CD4-positive, alpha-beta T cell (primary cell): ENCODE data around the gene SHH. TPM values are rescaled to one million over a fixed set of nuclear protein-coding genes. Genes with fewer than 3 reads are reported as not detected.

ENCODE experiments used
- ATAC-seq: fragments of 200-7000 bp; cut with Tn5 transposase; one replicate; pipeline ENCODE4 v1.10.0; 2022; ENCODE audit warnings: mild to moderate bottlenecking; ENCODE audit not compliant: poor library complexity
- CTCF ChIA-PET: fragments of 350-600 bp; sonication (Branson Sonifier 250); formaldehyde crosslinking; loops from one replicate; lab custom pipeline; 2021; ENCODE audit warnings: antibody characterized with exemption, inconsistent platforms; lab: Charles Lee
- POLR2A ChIA-PET: fragments of 350-600 bp; sonication (Branson Sonifier 250); formaldehyde crosslinking; loops from one replicate; lab custom pipeline; 2021; ENCODE audit warnings: antibody characterized with exemption, inconsistent platforms; lab: Charles Lee
- DNase-seq, 14 experiments: peaks; one replicate each; pipeline ENCODE4 v3.0.0-alpha.2; 2013 to 2020; ENCODE audit warnings: mixed read lengths in 2 of 14
- H3K27ac ChIP-seq, 2 donors: one replicate each; pipeline versions ENCODE4 v1.5.1 to v1.7.0; 2013; ENCODE audit warnings: low read length in 2 of 2, low read depth in 1 of 2, mild to moderate bottlenecking in 1 of 2
- H3K27me3 ChIP-seq, 2 experiments: 1 replicate in 1 of 2; 2 replicates in 1 of 2; pipeline versions ENCODE4 v1.6.1 to v1.7.0; 2013; ENCODE audit warnings: low read length in 2 of 2, control low read depth in 1 of 2, mild to moderate bottlenecking in 1 of 2, moderate library complexity in 1 of 2; ENCODE audit not compliant: insufficient read depth in 2 of 2, control insufficient read depth in 1 of 2
- H3K36me3 ChIP-seq: one replicate; pipeline ENCODE4 v1.6.1; 2013; ENCODE audit warnings: low read length, control low read depth; ENCODE audit not compliant: insufficient read depth
- H3K4me1 ChIP-seq: one replicate; pipeline ENCODE4 v1.6.1; 2013; ENCODE audit warnings: low read length, control low read depth; ENCODE audit not compliant: insufficient read depth
- H3K4me3 ChIP-seq: one replicate; pipeline ENCODE4 v1.5.1; 2013; ENCODE audit warnings: mild to moderate bottlenecking, low read length, moderate library complexity
- H3K9me3 ChIP-seq, 2 experiments: 1 replicate in 1 of 2; 2 replicates in 1 of 2; pipeline versions ENCODE4 v1.6.1 to v1.7.0; 2013; ENCODE audit warnings: low read length in 2 of 2, mild to moderate bottlenecking in 2 of 2, control low read depth in 1 of 2, moderate library complexity in 1 of 2; ENCODE audit not compliant: control insufficient read depth in 1 of 2, insufficient read depth in 1 of 2
- H3K27ac Mint-ChIP-seq: one replicate; pipeline ENCODE4 v1.8.0; 2020; ENCODE audit warnings: mixed read lengths
- H3K27me3 Mint-ChIP-seq: one replicate; pipeline ENCODE4 v1.8.0; 2021; ENCODE audit warnings: mixed read lengths
- H3K36me3 Mint-ChIP-seq: one replicate; pipeline ENCODE4 v1.8.0; 2021; ENCODE audit warnings: low read depth, mixed read lengths
- H3K4me1 Mint-ChIP-seq: one replicate; pipeline ENCODE4 v1.8.0; 2021; ENCODE audit warnings: low read depth, mixed read lengths
- H3K4me3 Mint-ChIP-seq: one replicate; pipeline ENCODE4 v1.8.0; 2020; ENCODE audit warnings: mild to moderate bottlenecking, mixed read lengths
- H3K9me3 Mint-ChIP-seq: one replicate; pipeline ENCODE4 v1.8.0; 2020; ENCODE audit warnings: mixed read lengths
- intact Hi-C, 2 experiments: fragments of 100-400 bp; cut with DNase I in 1 of 2; cut with micrococcal nuclease in 1 of 2; formaldehyde crosslinking; loops; one replicate each; pipeline versions ENCODE4 v1.15.1 to v1.9.0; 2023 to 2025; cut with DNase I, micrococcal nuclease
- total RNA-seq, 174 experiments: library from RNA in 2 of 174; stranded (reverse) in 2 of 174; gene quantifications; one replicate each; pipeline ENCODE4 v1.2.3 and lab custom pipeline; 2021 to 2026
- TF ChIP-seq, protein P1 (sequence below): fragments of 200-600 bp; IDR thresholded peaks from one replicate; pipeline ENCODE4 v1.8.0; 2022; ENCODE audit warnings: antibody characterized with exemption, mild to moderate bottlenecking

Gene SHH
- total RNA-seq, 2 experiments from 2014 or later: not detected

DNA sequence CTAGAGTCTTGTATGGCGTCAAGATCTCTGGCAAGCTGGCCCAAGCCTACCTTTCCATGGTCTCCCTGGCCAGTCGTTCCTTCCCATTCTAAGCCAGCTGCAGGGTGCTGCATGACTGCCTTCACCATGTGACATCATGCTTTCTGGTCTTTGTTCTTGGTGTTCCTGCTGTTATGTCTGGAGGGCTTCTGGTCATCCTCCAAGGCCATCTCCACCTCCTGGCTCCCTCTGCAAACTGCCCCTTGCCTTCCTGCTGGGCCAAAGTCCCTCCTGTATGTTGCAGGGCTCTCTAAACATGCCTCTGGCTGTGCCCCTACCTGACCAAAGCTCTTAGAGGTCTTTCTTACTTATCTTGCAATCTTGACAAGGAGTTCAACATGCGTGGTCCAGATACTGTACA is 44.4 kb upstream of the SHH start:
- Mint-ChIP-seq H3K27me3 (peaks cover 8% of the 10 kb centered on the region), H3K36me3 (no peaks in the 10 kb centered on the region), H3K27ac (no peak overlapping the region), H3K4me1 (no peaks in the 10 kb centered on the region), H3K4me3 (no peak overlapping the region), H3K9me3 (no peaks in the 10 kb centered on the region)
- TF ChIP-seq, protein P1, sequence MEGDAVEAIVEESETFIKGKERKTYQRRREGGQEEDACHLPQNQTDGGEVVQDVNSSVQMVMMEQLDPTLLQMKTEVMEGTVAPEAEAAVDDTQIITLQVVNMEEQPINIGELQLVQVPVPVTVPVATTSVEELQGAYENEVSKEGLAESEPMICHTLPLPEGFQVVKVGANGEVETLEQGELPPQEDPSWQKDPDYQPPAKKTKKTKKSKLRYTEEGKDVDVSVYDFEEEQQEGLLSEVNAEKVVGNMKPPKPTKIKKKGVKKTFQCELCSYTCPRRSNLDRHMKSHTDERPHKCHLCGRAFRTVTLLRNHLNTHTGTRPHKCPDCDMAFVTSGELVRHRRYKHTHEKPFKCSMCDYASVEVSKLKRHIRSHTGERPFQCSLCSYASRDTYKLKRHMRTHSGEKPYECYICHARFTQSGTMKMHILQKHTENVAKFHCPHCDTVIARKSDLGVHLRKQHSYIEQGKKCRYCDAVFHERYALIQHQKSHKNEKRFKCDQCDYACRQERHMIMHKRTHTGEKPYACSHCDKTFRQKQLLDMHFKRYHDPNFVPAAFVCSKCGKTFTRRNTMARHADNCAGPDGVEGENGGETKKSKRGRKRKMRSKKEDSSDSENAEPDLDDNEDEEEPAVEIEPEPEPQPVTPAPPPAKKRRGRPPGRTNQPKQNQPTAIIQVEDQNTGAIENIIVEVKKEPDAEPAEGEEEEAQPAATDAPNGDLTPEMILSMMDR: no peak
- ATAC-seq (no peak), DNase-seq (no peak)
- intact Hi-C loops: no loop called here
- H3K4me1 ChIP-seq: no peaks in the 10 kb centered on the region
- no peaks in the 10 kb centered on the region for H3K9me3 ChIP-seq
- H3K4me3 ChIP-seq: no peak overlapping the region
- CTCF ChIA-PET: no interaction called here
- no peaks in the 10 kb centered on the region for H3K36me3 ChIP-seq
- peaks cover 0 to 2% of the 10 kb centered on the region in 2 experiments for H3K27me3 ChIP-seq
- H3K27ac ChIP-seq: no peak overlapping the region
- POLR2A ChIA-PET: no interaction called here

DNA sequence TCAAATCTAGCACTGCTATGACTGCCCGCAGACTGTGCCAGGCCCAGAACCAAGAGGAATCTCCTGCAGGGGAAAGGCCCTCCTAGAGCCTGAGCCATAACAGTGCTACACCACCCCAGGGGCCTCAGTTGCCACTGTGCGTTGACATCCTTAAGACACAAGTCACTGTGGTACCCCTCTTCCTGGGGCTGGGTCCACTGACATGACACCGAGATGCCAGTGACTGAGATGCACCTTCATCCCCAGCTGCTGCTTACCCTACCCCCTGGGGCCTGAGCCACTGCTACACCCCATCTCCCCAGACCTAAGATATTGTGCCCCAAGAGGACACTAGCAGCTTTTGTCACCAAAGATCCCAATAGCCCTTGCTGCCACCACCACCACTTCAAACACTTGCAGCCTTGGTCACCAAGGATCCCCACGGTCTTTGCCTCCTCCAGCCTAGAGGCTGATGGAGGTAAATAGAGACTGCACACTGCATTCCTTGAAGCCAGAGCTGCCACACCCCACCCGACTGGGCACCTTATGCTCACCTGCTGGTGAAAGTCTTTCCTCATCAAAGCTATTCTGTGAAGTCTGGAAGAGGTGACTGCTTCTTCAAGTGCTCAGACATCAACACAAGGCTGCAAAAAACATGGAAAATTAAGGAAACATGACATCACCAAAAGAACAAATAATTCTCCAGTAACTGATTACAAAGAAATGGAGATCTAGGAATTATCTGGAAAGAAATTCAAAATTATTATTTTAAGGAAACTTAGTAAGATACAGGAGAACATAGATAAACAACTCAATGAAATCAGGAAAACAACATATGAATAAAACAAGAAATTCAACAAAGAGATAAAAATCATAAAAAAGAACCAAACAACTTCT is 40.4 kb upstream of the SHH start:
- no peaks in the 10 kb centered on the region for H3K4me1 Mint-ChIP-seq
- POLR2A ChIA-PET: no interaction called here
- Histone ChIP-seq H3K27ac (no peak overlapping the region), H3K4me1 (no peaks in the 10 kb centered on the region), H3K27me3 (peaks cover 4 to 9% of the 10 kb centered on the region in 2 experiments), H3K36me3 (no peaks in the 10 kb centered on the region), H3K4me3 (no peak overlapping the region), H3K9me3 (no peaks in the 10 kb centered on the region)
- H3K4me3 Mint-ChIP-seq: no peak overlapping the region
- DNase-seq (no peak), ATAC-seq (no peak)
- no peaks in the 10 kb centered on the region for H3K9me3 Mint-ChIP-seq
- no peak overlapping the region for H3K27ac Mint-ChIP-seq
- peaks cover 15% of the 10 kb centered on the region for H3K27me3 Mint-ChIP-seq
- CTCF ChIA-PET: no interaction called here
- TF ChIP-seq, protein P1: no peak
- intact Hi-C loops: no loop called here
- H3K36me3 Mint-ChIP-seq: no peaks in the 10 kb centered on the region

DNA sequence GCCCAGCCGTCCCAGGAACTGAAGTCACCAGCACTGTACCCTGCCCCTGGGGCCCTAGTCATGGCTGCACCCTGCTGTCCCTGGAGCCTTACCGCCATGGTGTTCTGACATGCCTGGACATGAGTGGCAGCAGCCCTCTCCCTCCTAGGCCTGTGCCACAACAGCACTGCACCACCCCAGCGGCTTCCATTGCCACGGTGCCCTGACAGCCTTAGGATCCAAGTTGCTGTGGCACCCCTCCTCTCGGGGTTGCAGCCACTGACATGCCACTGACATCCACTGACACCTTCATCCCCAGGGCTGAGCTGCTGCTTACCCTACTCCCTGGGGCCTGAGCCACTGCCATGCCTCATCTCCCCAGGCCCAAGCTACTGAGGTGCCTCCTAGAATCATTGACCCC is 39.6 kb upstream of the SHH start:
- no peaks in the 10 kb centered on the region for H3K9me3 ChIP-seq
- no peaks in the 10 kb centered on the region for H3K4me1 Mint-ChIP-seq
- H3K27me3 Mint-ChIP-seq: peaks cover 15% of the 10 kb centered on the region
- TF ChIP-seq, protein P1: no peak
- H3K36me3 Mint-ChIP-seq: no peaks in the 10 kb centered on the region
- intact Hi-C loops: no loop called here
- H3K9me3 Mint-ChIP-seq: no peaks in the 10 kb centered on the region
- ATAC-seq (no peak), DNase-seq (no peak)
- H3K27me3 ChIP-seq: peaks cover 4 to 9% of the 10 kb centered on the region in 2 experiments
- CTCF ChIA-PET: no interaction called here
- POLR2A ChIA-PET: no interaction called here
- H3K36me3 ChIP-seq: no peaks in the 10 kb centered on the region
- no peaks in the 10 kb centered on the region for H3K4me1 ChIP-seq
- no peak overlapping the region for H3K27ac Mint-ChIP-seq
- no peak overlapping the region for H3K27ac ChIP-seq
- H3K4me3 ChIP-seq: no peak overlapping the region
- H3K4me3 Mint-ChIP-seq: no peak overlapping the region
